Loucy (cell line): ENCODE results near the gene ROBO2.

Experiments
- H2AFZ ChIP-seq: fragments of 200-600 bp; sonication (generic); 2 replicates; pipeline ENCODE4 v1.6.0; 2016; ENCODE audit warnings: antibody characterized with exemption, mild to moderate bottlenecking, low read length, moderate library complexity
- H3F3A ChIP-seq: fragments of 200-600 bp; 2 replicates; pipeline ENCODE4 v1.6.0; 2016; ENCODE audit warnings: antibody characterized with exemption, low read depth, mild to moderate bottlenecking
- H3K27me3 ChIP-seq: fragments of 200-600 bp; sonication (generic); 2 replicates; pipeline ENCODE4 v1.6.1; 2014; ENCODE audit warnings: low read length, mild to moderate bottlenecking; ENCODE audit not compliant: insufficient read depth, poor library complexity, severe bottlenecking
- H3K36me3 ChIP-seq: fragments of 200-600 bp; sonication (generic); 2 replicates; pipeline ENCODE4 v1.6.1; 2016; ENCODE audit warnings: low read length; ENCODE audit not compliant: insufficient read depth
- H3K4me1 ChIP-seq: fragments of 200-600 bp; sonication (generic); 2 replicates; pipeline ENCODE4 v1.5.1; 2014; ENCODE audit warnings: low read length, mild to moderate bottlenecking; ENCODE audit not compliant: insufficient read depth, poor library complexity, severe bottlenecking
- H3K4me2 ChIP-seq: fragments of 200-600 bp; sonication (generic); 2 replicates; pipeline ENCODE4 v1.6.0; 2014; ENCODE audit warnings: antibody characterized with exemption, low read length, low read depth, mild to moderate bottlenecking; ENCODE audit not compliant: poor library complexity, severe bottlenecking
- H3K4me3 ChIP-seq: fragments of 200-600 bp; sonication (generic); 2 replicates; pipeline ENCODE4 v1.5.1; 2014; ENCODE audit warnings: low read length, mild to moderate bottlenecking, mixed read lengths; ENCODE audit not compliant: poor library complexity, severe bottlenecking
- H3K79me2 ChIP-seq: fragments of 200-600 bp; sonication (generic); 2 replicates; pipeline ENCODE4 v1.6.1; 2014; ENCODE audit warnings: low read length; ENCODE audit not compliant: insufficient read depth
- H3K9ac ChIP-seq: fragments of 200-600 bp; sonication (generic); 2 replicates; pipeline ENCODE4 v1.6.0; 2014; ENCODE audit warnings: mild to moderate bottlenecking, low read depth, low read length, moderate library complexity; ENCODE audit not compliant: poor library complexity, severe bottlenecking
- H3K9me2 ChIP-seq: fragments of 200-600 bp; sonication (generic); replicated peaks from 2 replicates; pipeline ENCODE4 v1.6.1; 2016; ENCODE audit warnings: low read depth, low read length, mixed read lengths
- H3K9me3 ChIP-seq: fragments of 200-600 bp; sonication (generic); 2 replicates; pipeline ENCODE4 v1.6.1; 2014; ENCODE audit warnings: mild to moderate bottlenecking, antibody characterized with exemption, low read length, low read depth; ENCODE audit not compliant: insufficient read depth
- H4K20me1 ChIP-seq: fragments of 200-600 bp; sonication (generic); 2 replicates; pipeline ENCODE4 v1.6.0; 2014; ENCODE audit warnings: antibody characterized with exemption, low read length, mild to moderate bottlenecking; ENCODE audit not compliant: insufficient read depth, poor library complexity, severe bottlenecking
- CTCF ChIP-seq: fragments of 200-600 bp; sonication (generic); conservative IDR thresholded peaks from 2 replicates; pipeline ENCODE4 v1.5.1; 2014; ENCODE audit warnings: mild to moderate bottlenecking, antibody characterized with exemption, low read length
- EZH2phosphoT487 ChIP-seq: fragments of 200-600 bp; IDR thresholded peaks from 2 replicates; pipeline ENCODE4 v1.6.1; 2018; ENCODE audit warnings: antibody characterized with exemption, mild to moderate bottlenecking, moderate library complexity, borderline replicate concordance

The ROBO2 gene

GRCh38 chr3:77171026-77171425 lies 131.1 kb downstream of the ROBO2 start:
- no peaks in the 10 kb centered on the region for H4K20me1 ChIP-seq

GRCh38 chr3:77179762-77180161 lies 139.9 kb downstream of the ROBO2 start:
- Histone ChIP-seq H3K4me2 (no peak overlapping the region), H3K79me2 (no peaks in the 10 kb centered on the region), H2AFZ (no peak overlapping the region)

More at GRCh38 chr3:77171026-77171425, 131.1 kb downstream of the ROBO2 start:
- no peaks in the 10 kb centered on the region for H3K4me1 ChIP-seq
- H2AFZ ChIP-seq: no peak overlapping the region
- H3K4me2 ChIP-seq: no peak overlapping the region
- H3K9ac ChIP-seq: no peak overlapping the region
- no peaks in the 10 kb centered on the region for H3F3A ChIP-seq
- H3K9me2 ChIP-seq: no peaks in the 10 kb centered on the region
- H3K36me3 ChIP-seq: no peaks in the 10 kb centered on the region
- no peaks in the 10 kb centered on the region for H3K79me2 ChIP-seq
- H3K27me3 ChIP-seq: no peaks in the 10 kb centered on the region
- TF ChIP-seq EZH2phosphoT487 (no peak), CTCF (no peak)
- H3K4me3 ChIP-seq: no peak overlapping the region
- no peaks in the 10 kb centered on the region for H3K9me3 ChIP-seq

GRCh38 chr3:77182341-77182740 lies 142.4 kb downstream of the ROBO2 start:
- H3K79me2 ChIP-seq: no peaks in the 10 kb centered on the region
- H2AFZ ChIP-seq: no peak overlapping the region
- no peak for TF ChIP-seq EZH2phosphoT487
- H3K4me3 ChIP-seq: no peak overlapping the region
- no peaks in the 10 kb centered on the region for H4K20me1 ChIP-seq
- no peaks in the 10 kb centered on the region for H3F3A ChIP-seq
- H3K27me3 ChIP-seq: no peaks in the 10 kb centered on the region
- H3K9me2 ChIP-seq: no peaks in the 10 kb centered on the region
- no peaks in the 10 kb centered on the region for H3K9me3 ChIP-seq
- no peaks in the 10 kb centered on the region for H3K4me1 ChIP-seq
- H3K36me3 ChIP-seq: no peaks in the 10 kb centered on the region
- H3K4me2 ChIP-seq: no peak overlapping the region
- H3K9ac ChIP-seq: no peak overlapping the region

More at GRCh38 chr3:77179762-77180161, 139.9 kb downstream of the ROBO2 start:
- Histone ChIP-seq H3K27me3 (no peaks in the 10 kb centered on the region), H3F3A (no peaks in the 10 kb centered on the region), H3K9me2 (no peaks in the 10 kb centered on the region), H3K4me3 (no peak overlapping the region), H3K9ac (no peak overlapping the region), H3K36me3 (no peaks in the 10 kb centered on the region), H3K4me1 (no peaks in the 10 kb centered on the region), H3K9me3 (no peaks in the 10 kb centered on the region), H4K20me1 (no peaks in the 10 kb centered on the region)
- TF ChIP-seq EZH2phosphoT487: no peak
- no peak for TF ChIP-seq CTCF

- Histone ChIP-seq H3F3A (no peaks in the 10 kb centered on the region), H3K9me3 (no peaks in the 10 kb centered on the region), H3K9me2 (no peaks in the 10 kb centered on the region), H3K36me3 (no peaks in the 10 kb centered on the region), H3K79me2 (no peaks in the 10 kb centered on the region), H3K4me2 (no peak overlapping the region), H2AFZ (no peak overlapping the region), H3K4me1 (no peaks in the 10 kb centered on the region), H4K20me1 (no peaks in the 10 kb centered on the region), H3K9ac (no peak overlapping the region), H3K4me3 (no peak overlapping the region), H3K27me3 (no peaks in the 10 kb centered on the region)
- TF ChIP-seq EZH2phosphoT487 (no peak), CTCF (no peak)
Observed at GRCh38 chr3:77186319-77186718, 146.4 kb downstream of the ROBO2 start.
